ENCODE measurements around the gene CTBS. TPM values are rescaled to one million over a fixed set of nuclear protein-coding genes. Genes with fewer than 3 reads are reported as not detected.

Gene CTBS
- total and polyA plus RNA-seq, 2 of the 13 experiments (the other 11 are each of a cell fraction or from before 2014, with no cell fraction given), result 4.7 to 12.4 TPM

GRCh38 chr1:84550826-84551225 lies 23.4 kb downstream of the CTBS start (continued):
- TF ChIP-seq DZIP1 (CRISPR knock-in tag; IDR thresholded peaks at IDR 0.05) (no peak), ZNF136 (CRISPR knock-in tag; IDR thresholded peaks at IDR 0.05; ENCODE audit: low read depth) (no peak), ZNF788 (CRISPR knock-in tag; IDR thresholded peaks at IDR 0.05; ENCODE audit: borderline replicate concordance) (no peak), ZMAT3 (CRISPR knock-in tag; conservative IDR thresholded peaks at IDR 0.05) (no peak), ZNF18 (CRISPR knock-in tag; IDR thresholded peaks at IDR 0.05; ENCODE audit: insufficient replicate concordance) (no peak), ZNF782 (CRISPR knock-in tag; IDR thresholded peaks at IDR 0.05; ENCODE audit: borderline replicate concordance) (no peak), ZNF12 (CRISPR knock-in tag; IDR thresholded peaks at IDR 0.05) (no peak), NRL (CRISPR knock-in tag; IDR thresholded peaks at IDR 0.05; ENCODE audit: borderline replicate concordance) (no peak), ZNF891 (CRISPR knock-in tag; IDR thresholded peaks at IDR 0.05) (no peak), SMARCE1 (IDR thresholded peaks at IDR 0.05; ENCODE audit: borderline replicate concordance) (no peak), AFF4 (CRISPR knock-in tag; IDR thresholded peaks at IDR 0.05) (no peak), GABPB1 (CRISPR knock-in tag; IDR thresholded peaks at IDR 0.05) (no peak)

All from HepG2 (cell line).